Body of pancreas (tissue), 4 donors: ENCODE results near the gene CD44.

ENCODE experiments used
- CTCF ChIP-seq, 7 experiments: fragments of 450-650 bp in 4 of 7; fragments of 200-600 bp in 3 of 7; sonication (generic) in 3 of 7; IDR thresholded peaks; one replicate each; pipeline ENCODE4 v1.5.1; 2016 to 2019; ENCODE audit warnings: antibody characterized with exemption in 7 of 7
- POLR2A ChIP-seq, 3 donors: fragments of 450-650 bp; IDR thresholded peaks; one replicate each; pipeline ENCODE4 v1.6.1; 2016; ENCODE audit warnings: antibody characterized with exemption in 3 of 3, mild to moderate bottlenecking in 2 of 3

- TF ChIP-seq POLR2A (IDR thresholded peaks at IDR 0.05) (no peak), CTCF (IDR thresholded peaks at IDR 0.05) (no peak)
These were observed 22.7 kb upstream of the CD44 start for GRCh38 chr11:35116245-35116644.
